GM23338 (cell line): ENCODE results near the gene SEMA7A. TPM values are rescaled to one million over a fixed set of nuclear protein-coding genes. Genes with fewer than 3 reads are reported as not detected.
"Not testable (repeated sequence)": the region's sequence is repeated elsewhere in the genome, so short reads cannot be mapped to it uniquely, and the experiment has no call there.

Experiments used
- ATAC-seq: fragments of 200-7000 bp; cut with Tn5 transposase; 3 replicates; pipeline ENCODE4 v1.9.1; 2020
- DNase-seq: peaks from one replicate; pipeline ENCODE4 v3.0.0-alpha.2; 2015; ENCODE audit warnings: low spot score
- H2AFZ ChIP-seq: fragments of 200-600 bp; sonication (generic); 2 replicates; pipeline ENCODE4 v1.8.0; 2016; ENCODE audit warnings: antibody characterized with exemption, mild to moderate bottlenecking, moderate library complexity
- H3F3A ChIP-seq: fragments of 200-600 bp; sonication (generic); replicated peaks from 2 replicates; pipeline ENCODE4 v1.8.0; 2017; ENCODE audit warnings: antibody characterized with exemption, mixed run types, low read depth
- H3K27ac ChIP-seq: fragments of 200-600 bp; sonication (generic); 2 replicates; pipeline ENCODE4 v1.6.1; 2016; ENCODE audit warnings: low read depth
- H3K27me3 ChIP-seq: fragments of 200-600 bp; sonication (generic); 2 replicates; pipeline ENCODE4 v1.8.0; 2016; ENCODE audit warnings: mild to moderate bottlenecking, mixed run types, moderate library complexity; ENCODE audit not compliant: insufficient read depth
- H3K36me3 ChIP-seq: fragments of 200-600 bp; sonication (generic); 2 replicates; pipeline ENCODE4 v1.8.0; 2016; ENCODE audit warnings: mild to moderate bottlenecking; ENCODE audit not compliant: insufficient read depth
- H3K4me1 ChIP-seq: fragments of 200-600 bp; sonication (generic); 2 replicates; pipeline ENCODE4 v1.8.0; 2016; ENCODE audit warnings: mild to moderate bottlenecking, moderate library complexity; ENCODE audit not compliant: insufficient read depth
- H3K4me2 ChIP-seq: fragments of 200-600 bp; sonication (generic); 2 replicates; pipeline ENCODE4 v1.7.1; 2017; ENCODE audit warnings: mixed run types
- H3K4me3 ChIP-seq: fragments of 200-600 bp; sonication (generic); 2 replicates; pipeline ENCODE4 v1.6.1; 2016; ENCODE audit warnings: mixed run types
- H3K79me2 ChIP-seq: fragments of 200-600 bp; sonication (generic); replicated peaks from 2 replicates; pipeline ENCODE4 v1.8.0; 2017; ENCODE audit warnings: mild to moderate bottlenecking; ENCODE audit not compliant: insufficient read depth
- H3K9me2 ChIP-seq: fragments of 200-600 bp; sonication (generic); 2 replicates; pipeline ENCODE4 v1.8.0; 2017; ENCODE audit not compliant: insufficient read depth
- H4K20me1 ChIP-seq: fragments of 200-600 bp; sonication (generic); replicated peaks from 2 replicates; pipeline ENCODE4 v1.8.0; 2017; ENCODE audit warnings: mild to moderate bottlenecking; ENCODE audit not compliant: insufficient read depth
- H3K27ac Mint-ChIP-seq: 2 replicates; pipeline ENCODE4 v1.8.0; 2020; ENCODE audit warnings: inconsistent platforms, mild to moderate bottlenecking, moderate library complexity, mixed read lengths
- H3K27me3 Mint-ChIP-seq: 3 replicates; pipeline ENCODE4 v1.8.0; 2022; ENCODE audit warnings: low read depth, mild to moderate bottlenecking, moderate library complexity, mixed read lengths, inconsistent platforms; ENCODE audit not compliant: insufficient read depth, poor library complexity
- H3K36me3 Mint-ChIP-seq: 3 replicates; pipeline ENCODE4 v1.8.0; 2021; ENCODE audit warnings: low read depth, mild to moderate bottlenecking, inconsistent platforms, moderate library complexity, mixed read lengths
- H3K4me1 Mint-ChIP-seq: 3 replicates; pipeline ENCODE4 v1.8.0; 2020; ENCODE audit warnings: mild to moderate bottlenecking, inconsistent platforms, mixed read lengths
- H3K4me3 Mint-ChIP-seq: 3 replicates; pipeline ENCODE4 v1.8.0; 2021; ENCODE audit warnings: moderate library complexity, mild to moderate bottlenecking, inconsistent platforms, mixed read lengths
- H3K9me3 Mint-ChIP-seq: 3 replicates; pipeline ENCODE4 v1.8.0; 2020; ENCODE audit warnings: moderate library complexity, mild to moderate bottlenecking, inconsistent platforms, mixed read lengths
- polyA plus RNA-seq: library from polyadenylated mRNA; unstranded; fragments of >200 nt; fragmentation: Nextera tagmentation; extraction: Ambion mirVana; gene quantifications from 2 replicates; pipeline ENCODE4 v1.2.1, GENCODE V29; 2016
- total RNA-seq: library from RNA; depleted of rRNA; stranded (reverse); fragments of >200 nt; shearing (Covaris generic); gene quantifications from 2 replicates; pipeline ENCODE4 v1.2.3, GENCODE V29; 2014
- TF ChIP-seq, protein P1 (sequence below): fragments of 250-450 bp; sonication (Bioruptor Pico); IDR thresholded peaks from 2 replicates; pipeline ENCODE4 v1.5.0; 2020; ENCODE audit warnings: mild to moderate bottlenecking, moderate library complexity
- TF ChIP-seq, protein P2 (sequence below), 2 experiments: fragments of 200-600 bp in 1 of 2; sonication (generic) in 1 of 2; conservative IDR thresholded peaks; 2 replicates each; pipeline versions ENCODE4 v1.5.1 to v1.6.1; 2016 to 2017; ENCODE audit warnings: antibody characterized with exemption in 2 of 2, low read depth in 2 of 2, mild to moderate bottlenecking in 2 of 2, moderate library complexity in 1 of 2

SEMA7A gene
- total and polyA plus RNA-seq, 2 experiments from 2014 or later, result 2.0 to 14.1 TPM

DNA sequence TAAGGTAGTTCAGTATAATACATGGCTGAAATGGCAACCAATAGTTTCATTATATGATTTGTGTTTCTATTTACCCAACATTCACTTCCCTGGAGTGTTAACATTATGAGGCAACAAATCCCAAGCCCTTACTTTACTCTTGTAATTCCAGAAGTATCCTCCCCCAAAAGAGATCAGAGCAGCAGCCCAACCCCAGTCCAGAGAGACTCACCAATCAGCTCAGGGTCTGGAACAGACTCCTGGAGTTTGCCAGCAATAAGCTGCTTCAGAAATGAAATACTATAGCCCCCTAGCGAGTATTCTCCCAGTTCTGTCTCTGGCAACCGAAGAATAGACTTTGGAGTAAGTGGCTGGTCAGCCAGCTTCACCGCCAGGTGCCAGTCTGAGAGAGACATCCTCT, 24.7 kb upstream of the SEMA7A start (continued):
- TF ChIP-seq, protein P1, sequence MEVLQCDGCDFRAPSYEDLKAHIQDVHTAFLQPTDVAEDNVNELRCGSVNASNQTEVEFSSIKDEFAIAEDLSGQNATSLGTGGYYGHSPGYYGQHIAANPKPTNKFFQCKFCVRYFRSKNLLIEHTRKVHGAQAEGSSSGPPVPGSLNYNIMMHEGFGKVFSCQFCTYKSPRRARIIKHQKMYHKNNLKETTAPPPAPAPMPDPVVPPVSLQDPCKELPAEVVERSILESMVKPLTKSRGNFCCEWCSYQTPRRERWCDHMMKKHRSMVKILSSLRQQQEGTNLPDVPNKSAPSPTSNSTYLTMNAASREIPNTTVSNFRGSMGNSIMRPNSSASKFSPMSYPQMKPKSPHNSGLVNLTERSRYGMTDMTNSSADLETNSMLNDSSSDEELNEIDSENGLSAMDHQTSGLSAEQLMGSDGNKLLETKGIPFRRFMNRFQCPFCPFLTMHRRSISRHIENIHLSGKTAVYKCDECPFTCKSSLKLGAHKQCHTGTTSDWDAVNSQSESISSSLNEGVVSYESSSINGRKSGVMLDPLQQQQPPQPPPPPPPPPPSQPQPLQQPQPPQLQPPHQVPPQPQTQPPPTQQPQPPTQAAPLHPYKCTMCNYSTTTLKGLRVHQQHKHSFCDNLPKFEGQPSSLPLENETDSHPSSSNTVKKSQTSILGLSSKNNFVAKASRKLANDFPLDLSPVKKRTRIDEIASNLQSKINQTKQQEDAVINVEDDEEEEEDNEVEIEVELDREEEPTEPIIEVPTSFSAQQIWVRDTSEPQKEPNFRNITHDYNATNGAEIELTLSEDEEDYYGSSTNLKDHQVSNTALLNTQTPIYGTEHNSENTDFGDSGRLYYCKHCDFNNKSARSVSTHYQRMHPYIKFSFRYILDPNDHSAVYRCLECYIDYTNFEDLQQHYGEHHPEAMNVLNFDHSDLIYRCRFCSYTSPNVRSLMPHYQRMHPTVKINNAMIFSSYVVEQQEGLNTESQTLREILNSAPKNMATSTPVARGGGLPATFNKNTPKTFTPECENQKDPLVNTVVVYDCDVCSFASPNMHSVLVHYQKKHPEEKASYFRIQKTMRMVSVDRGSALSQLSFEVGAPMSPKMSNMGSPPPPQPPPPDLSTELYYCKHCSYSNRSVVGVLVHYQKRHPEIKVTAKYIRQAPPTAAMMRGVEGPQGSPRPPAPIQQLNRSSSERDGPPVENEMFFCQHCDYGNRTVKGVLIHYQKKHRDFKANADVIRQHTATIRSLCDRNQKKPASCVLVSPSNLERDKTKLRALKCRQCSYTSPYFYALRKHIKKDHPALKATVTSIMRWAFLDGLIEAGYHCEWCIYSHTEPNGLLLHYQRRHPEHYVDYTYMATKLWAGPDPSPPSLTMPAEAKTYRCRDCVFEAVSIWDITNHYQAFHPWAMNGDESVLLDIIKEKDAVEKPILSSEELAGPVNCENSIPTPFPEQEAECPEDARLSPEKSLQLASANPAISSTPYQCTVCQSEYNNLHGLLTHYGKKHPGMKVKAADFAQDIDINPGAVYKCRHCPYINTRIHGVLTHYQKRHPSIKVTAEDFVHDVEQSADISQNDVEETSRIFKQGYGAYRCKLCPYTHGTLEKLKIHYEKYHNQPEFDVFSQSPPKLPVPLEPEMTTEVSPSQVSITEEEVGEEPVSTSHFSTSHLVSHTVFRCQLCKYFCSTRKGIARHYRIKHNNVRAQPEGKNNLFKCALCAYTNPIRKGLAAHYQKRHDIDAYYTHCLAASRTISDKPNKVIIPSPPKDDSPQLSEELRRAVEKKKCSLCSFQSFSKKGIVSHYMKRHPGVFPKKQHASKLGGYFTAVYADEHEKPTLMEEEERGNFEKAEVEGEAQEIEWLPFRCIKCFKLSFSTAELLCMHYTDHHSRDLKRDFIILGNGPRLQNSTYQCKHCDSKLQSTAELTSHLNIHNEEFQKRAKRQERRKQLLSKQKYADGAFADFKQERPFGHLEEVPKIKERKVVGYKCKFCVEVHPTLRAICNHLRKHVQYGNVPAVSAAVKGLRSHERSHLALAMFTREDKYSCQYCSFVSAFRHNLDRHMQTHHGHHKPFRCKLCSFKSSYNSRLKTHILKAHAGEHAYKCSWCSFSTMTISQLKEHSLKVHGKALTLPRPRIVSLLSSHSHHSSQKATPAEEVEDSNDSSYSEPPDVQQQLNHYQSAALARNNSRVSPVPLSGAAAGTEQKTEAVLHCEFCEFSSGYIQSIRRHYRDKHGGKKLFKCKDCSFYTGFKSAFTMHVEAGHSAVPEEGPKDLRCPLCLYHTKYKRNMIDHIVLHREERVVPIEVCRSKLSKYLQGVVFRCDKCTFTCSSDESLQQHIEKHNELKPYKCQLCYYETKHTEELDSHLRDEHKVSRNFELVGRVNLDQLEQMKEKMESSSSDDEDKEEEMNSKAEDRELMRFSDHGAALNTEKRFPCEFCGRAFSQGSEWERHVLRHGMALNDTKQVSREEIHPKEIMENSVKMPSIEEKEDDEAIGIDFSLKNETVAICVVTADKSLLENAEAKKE (CRISPR knock-in tag), result no peak

DNA sequence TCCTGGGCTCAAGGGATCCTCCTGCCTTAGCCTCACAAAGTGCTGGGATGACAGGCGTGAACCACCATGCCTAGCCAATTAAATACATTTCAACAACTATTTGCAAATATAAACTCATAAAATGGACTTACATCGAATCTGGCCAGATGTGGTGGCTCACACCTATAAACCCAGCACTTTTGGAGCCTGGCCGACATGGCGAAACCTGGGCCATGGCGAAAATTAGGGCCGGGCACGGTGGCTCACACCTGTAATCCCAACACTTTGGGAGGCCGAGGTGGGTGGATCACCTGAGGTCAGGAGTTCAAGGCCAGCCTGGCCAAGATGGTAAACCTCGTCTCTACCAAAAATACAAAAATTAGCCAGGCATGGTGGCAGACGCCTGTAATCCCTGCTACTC, 23.3 kb upstream of the SEMA7A start:
- H3K9me3 Mint-ChIP-seq, H3K27ac ChIP-seq, H3F3A ChIP-seq, H3K9me2 ChIP-seq, H3K79me2 ChIP-seq, DNase-seq, H3K4me3 Mint-ChIP-seq, H3K27me3 Mint-ChIP-seq, H4K20me1 ChIP-seq, H3K4me3 ChIP-seq, H3K4me2 ChIP-seq, H3K4me1 ChIP-seq, H2AFZ ChIP-seq, H3K27me3 ChIP-seq, ATAC-seq, H3K27ac Mint-ChIP-seq, H3K36me3 ChIP-seq: not testable (repeated sequence)
- Mint-ChIP-seq H3K36me3 (peaks cover 24% of the 10 kb centered on the region), H3K4me1 (peaks cover 19% of the 10 kb centered on the region)

DNA sequence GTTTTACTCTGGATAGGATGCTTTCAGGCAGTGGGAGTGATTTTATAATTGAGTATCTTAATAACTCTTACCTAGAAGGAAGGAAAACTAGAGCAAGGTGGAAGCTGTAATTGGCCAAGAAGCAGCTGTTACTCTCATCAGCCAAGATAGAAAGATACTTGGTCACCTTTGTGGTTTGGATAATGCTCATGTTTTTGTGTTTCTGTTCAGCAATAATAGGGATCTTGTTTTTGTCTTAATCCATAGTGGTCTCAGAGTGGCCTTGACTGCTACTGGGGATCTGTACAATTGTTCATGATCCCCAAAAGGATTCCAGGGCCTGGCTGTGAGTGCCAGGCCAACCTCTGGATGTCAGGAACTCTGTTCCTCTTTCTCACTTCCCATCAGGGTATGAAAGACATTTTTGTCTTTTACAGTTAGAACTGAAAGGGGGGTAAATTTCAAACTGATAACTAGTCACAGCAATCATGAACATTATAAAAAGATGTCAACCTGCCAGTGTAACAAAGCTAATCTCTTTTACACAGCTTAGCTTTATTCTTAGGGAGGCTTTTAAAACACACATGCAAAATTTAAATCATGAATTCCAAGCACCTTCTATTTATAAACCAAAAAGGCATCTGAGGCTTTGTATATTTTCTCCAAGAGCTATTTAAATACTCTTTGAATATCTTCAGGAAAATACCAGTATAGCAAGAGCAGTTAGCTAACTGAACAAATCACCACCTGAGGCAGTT, 21.2 kb upstream of the SEMA7A start:
- H3K36me3 Mint-ChIP-seq, result peaks cover 31% of the 10 kb centered on the region
- Histone ChIP-seq H3K4me1 (peaks cover under 1% of the 10 kb centered on the region; the same call in 1 of the 2 replicates), H3K27ac (peak overlapping the region; percentile 67; the same call in 1 of the 2 replicates), H2AFZ (no peak overlapping the region), H4K20me1 (no peaks in the 10 kb centered on the region; the same call in none of the 2 replicates), H3K79me2 (no peaks in the 10 kb centered on the region), H3F3A (0 out of 2 replicates have a peak, but pooled peaks cover 2% of the 10 kb centered on the region), H3K36me3 (no peaks in the 10 kb centered on the region), H3K4me3 (no peak overlapping the region), H3K27me3 (no peaks in the 10 kb centered on the region), H3K4me2 (no peak overlapping the region), H3K9me2 (no peaks in the 10 kb centered on the region)
- no peak overlapping the region for H3K4me3 Mint-ChIP-seq
- no peaks in the 10 kb centered on the region for H3K27me3 Mint-ChIP-seq
- H3K27ac Mint-ChIP-seq, result peak overlapping the region; percentile 22; the same call in 1 of the 2 replicates
- peaks cover 9% of the 10 kb centered on the region for H3K4me1 Mint-ChIP-seq
- TF ChIP-seq, protein P2, sequence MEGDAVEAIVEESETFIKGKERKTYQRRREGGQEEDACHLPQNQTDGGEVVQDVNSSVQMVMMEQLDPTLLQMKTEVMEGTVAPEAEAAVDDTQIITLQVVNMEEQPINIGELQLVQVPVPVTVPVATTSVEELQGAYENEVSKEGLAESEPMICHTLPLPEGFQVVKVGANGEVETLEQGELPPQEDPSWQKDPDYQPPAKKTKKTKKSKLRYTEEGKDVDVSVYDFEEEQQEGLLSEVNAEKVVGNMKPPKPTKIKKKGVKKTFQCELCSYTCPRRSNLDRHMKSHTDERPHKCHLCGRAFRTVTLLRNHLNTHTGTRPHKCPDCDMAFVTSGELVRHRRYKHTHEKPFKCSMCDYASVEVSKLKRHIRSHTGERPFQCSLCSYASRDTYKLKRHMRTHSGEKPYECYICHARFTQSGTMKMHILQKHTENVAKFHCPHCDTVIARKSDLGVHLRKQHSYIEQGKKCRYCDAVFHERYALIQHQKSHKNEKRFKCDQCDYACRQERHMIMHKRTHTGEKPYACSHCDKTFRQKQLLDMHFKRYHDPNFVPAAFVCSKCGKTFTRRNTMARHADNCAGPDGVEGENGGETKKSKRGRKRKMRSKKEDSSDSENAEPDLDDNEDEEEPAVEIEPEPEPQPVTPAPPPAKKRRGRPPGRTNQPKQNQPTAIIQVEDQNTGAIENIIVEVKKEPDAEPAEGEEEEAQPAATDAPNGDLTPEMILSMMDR (conservative IDR thresholded peaks at IDR 0.05; ENCODE audit: low read depth in 2 of 2), result no peak
- DNase-seq (no peak), ATAC-seq (no peak)
- H3K9me3 Mint-ChIP-seq, result no peaks in the 10 kb centered on the region
